ENCODE measurements around the gene MACO1. TPM values are rescaled to one million over a fixed set of nuclear protein-coding genes. Genes with fewer than 3 reads are reported as not detected.

MACO1 gene
- total and polyA plus RNA-seq, 2 of the 13 experiments (the other 11 are each of a cell fraction or from before 2014, with no cell fraction given), result 9.7 to 17.0 TPM

DNA sequence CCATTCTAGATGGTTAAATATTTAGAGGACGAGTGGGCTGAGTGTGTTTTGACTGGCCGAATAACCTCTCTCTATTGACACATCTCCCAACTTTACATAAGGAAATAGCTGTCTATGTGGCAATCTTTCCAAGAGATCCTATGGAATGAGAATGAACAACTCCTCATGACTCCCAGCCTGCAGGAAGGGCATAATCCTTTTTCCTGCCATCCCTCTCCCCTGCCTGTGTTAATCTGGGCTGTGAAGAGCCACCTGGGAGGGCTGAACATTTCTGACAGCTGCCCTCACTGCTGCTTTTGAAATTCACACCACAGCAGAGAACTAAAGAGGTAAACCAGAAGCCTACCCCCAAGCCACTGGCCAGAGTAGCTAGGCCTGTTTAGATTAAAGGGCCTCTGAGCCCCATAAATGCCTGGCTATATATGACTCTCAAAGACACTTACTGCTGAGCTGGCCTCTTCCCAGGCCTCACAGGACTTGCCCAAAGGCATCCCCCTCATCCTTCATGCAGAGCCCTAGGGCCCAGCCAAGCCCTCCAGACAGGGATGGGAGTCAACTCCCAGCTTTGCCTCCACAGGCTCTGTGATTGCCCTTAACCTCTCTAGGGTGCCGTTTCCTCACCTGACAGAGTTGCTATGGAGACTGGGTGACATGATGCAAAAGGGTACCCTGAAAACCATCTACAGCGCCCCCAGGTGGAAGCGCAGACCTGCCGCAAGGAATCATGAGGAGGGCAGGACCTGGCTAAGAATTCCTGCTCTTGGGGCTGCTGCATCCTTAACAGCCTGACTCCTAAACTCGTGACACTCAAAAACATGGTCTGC lies 70.8 kb downstream of the MACO1 start (continued):
- TF ChIP-seq, protein P1, sequence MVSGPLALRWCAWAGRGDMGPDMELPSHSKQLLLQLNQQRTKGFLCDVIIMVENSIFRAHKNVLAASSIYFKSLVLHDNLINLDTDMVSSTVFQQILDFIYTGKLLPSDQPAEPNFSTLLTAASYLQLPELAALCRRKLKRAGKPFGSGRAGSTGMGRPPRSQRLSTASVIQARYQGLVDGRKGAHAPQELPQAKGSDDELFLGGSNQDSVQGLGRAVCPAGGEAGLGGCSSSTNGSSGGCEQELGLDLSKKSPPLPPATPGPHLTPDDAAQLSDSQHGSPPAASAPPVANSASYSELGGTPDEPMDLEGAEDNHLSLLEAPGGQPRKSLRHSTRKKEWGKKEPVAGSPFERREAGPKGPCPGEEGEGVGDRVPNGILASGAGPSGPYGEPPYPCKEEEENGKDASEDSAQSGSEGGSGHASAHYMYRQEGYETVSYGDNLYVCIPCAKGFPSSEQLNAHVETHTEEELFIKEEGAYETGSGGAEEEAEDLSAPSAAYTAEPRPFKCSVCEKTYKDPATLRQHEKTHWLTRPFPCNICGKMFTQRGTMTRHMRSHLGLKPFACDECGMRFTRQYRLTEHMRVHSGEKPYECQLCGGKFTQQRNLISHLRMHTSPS (CRISPR knock-in tag; IDR thresholded peaks at IDR 0.05; ENCODE audit: low read depth), result no peak
- TF ChIP-seq, protein P2, sequence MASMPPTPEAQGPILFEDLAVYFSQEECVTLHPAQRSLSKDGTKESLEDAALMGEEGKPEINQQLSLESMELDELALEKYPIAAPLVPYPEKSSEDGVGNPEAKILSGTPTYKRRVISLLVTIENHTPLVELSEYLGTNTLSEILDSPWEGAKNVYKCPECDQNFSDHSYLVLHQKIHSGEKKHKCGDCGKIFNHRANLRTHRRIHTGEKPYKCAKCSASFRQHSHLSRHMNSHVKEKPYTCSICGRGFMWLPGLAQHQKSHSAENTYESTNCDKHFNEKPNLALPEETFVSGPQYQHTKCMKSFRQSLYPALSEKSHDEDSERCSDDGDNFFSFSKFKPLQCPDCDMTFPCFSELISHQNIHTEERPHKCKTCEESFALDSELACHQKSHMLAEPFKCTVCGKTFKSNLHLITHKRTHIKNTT (CRISPR knock-in tag; IDR thresholded peaks at IDR 0.05), result no peak
- TF ChIP-seq, protein P3, sequence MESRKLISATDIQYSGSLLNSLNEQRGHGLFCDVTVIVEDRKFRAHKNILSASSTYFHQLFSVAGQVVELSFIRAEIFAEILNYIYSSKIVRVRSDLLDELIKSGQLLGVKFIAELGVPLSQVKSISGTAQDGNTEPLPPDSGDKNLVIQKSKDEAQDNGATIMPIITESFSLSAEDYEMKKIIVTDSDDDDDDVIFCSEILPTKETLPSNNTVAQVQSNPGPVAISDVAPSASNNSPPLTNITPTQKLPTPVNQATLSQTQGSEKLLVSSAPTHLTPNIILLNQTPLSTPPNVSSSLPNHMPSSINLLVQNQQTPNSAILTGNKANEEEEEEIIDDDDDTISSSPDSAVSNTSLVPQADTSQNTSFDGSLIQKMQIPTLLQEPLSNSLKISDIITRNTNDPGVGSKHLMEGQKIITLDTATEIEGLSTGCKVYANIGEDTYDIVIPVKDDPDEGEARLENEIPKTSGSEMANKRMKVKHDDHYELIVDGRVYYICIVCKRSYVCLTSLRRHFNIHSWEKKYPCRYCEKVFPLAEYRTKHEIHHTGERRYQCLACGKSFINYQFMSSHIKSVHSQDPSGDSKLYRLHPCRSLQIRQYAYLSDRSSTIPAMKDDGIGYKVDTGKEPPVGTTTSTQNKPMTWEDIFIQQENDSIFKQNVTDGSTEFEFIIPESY (CRISPR knock-in tag; IDR thresholded peaks at IDR 0.05), result peak; percentile 98
- TF ChIP-seq ZBTB20 (CRISPR knock-in tag; IDR thresholded peaks at IDR 0.05; ENCODE audit: borderline replicate concordance, low read depth), result peak; percentile 60; the same call in 1 of the 2 replicates
- no peak for TF ChIP-seq SOX13 (IDR thresholded peaks at IDR 0.05)
- peak in 1 of 2 experiments; percentile 28; a peak in 1 of 4 replicates for TF ChIP-seq SOX13 (CRISPR knock-in tag; conservative IDR thresholded peaks at IDR 0.05 in 1 of 2, IDR thresholded peaks at IDR 0.05 in 1 of 2)
- TF ChIP-seq MTA1 (CRISPR knock-in tag; IDR thresholded peaks at IDR 0.05; ENCODE audit: borderline replicate concordance), result no peak
- no peak for TF ChIP-seq ZNF451 (CRISPR knock-in tag; IDR thresholded peaks at IDR 0.05)
- peak; percentile 90 for TF ChIP-seq FOXA3 (CRISPR knock-in tag; IDR thresholded peaks at IDR 0.05)
- TF ChIP-seq, protein P4, sequence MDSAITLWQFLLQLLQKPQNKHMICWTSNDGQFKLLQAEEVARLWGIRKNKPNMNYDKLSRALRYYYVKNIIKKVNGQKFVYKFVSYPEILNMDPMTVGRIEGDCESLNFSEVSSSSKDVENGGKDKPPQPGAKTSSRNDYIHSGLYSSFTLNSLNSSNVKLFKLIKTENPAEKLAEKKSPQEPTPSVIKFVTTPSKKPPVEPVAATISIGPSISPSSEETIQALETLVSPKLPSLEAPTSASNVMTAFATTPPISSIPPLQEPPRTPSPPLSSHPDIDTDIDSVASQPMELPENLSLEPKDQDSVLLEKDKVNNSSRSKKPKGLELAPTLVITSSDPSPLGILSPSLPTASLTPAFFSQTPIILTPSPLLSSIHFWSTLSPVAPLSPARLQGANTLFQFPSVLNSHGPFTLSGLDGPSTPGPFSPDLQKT (CRISPR knock-in tag; IDR thresholded peaks at IDR 0.05; ENCODE audit: borderline replicate concordance), result no peak
- TF ChIP-seq KMT2B (CRISPR knock-in tag; IDR thresholded peaks at IDR 0.05), result no peak
- no peak for TF ChIP-seq ZNF761 (CRISPR knock-in tag; conservative IDR thresholded peaks at IDR 0.05)
- TF ChIP-seq RNF2 (conservative IDR thresholded peaks at IDR 0.05; ENCODE audit: low read depth), result no peak
- TF ChIP-seq, protein P5, sequence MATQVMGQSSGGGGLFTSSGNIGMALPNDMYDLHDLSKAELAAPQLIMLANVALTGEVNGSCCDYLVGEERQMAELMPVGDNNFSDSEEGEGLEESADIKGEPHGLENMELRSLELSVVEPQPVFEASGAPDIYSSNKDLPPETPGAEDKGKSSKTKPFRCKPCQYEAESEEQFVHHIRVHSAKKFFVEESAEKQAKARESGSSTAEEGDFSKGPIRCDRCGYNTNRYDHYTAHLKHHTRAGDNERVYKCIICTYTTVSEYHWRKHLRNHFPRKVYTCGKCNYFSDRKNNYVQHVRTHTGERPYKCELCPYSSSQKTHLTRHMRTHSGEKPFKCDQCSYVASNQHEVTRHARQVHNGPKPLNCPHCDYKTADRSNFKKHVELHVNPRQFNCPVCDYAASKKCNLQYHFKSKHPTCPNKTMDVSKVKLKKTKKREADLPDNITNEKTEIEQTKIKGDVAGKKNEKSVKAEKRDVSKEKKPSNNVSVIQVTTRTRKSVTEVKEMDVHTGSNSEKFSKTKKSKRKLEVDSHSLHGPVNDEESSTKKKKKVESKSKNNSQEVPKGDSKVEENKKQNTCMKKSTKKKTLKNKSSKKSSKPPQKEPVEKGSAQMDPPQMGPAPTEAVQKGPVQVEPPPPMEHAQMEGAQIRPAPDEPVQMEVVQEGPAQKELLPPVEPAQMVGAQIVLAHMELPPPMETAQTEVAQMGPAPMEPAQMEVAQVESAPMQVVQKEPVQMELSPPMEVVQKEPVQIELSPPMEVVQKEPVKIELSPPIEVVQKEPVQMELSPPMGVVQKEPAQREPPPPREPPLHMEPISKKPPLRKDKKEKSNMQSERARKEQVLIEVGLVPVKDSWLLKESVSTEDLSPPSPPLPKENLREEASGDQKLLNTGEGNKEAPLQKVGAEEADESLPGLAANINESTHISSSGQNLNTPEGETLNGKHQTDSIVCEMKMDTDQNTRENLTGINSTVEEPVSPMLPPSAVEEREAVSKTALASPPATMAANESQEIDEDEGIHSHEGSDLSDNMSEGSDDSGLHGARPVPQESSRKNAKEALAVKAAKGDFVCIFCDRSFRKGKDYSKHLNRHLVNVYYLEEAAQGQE (IDR thresholded peaks at IDR 0.05; ENCODE audit: borderline replicate concordance in 1 of 2, low read depth in 1 of 2, low read length in 2 of 2), result no peak
- TF ChIP-seq ETV6 (CRISPR knock-in tag; conservative IDR thresholded peaks at IDR 0.05), result no peak
- TF ChIP-seq HMG20A (CRISPR knock-in tag; IDR thresholded peaks at IDR 0.05; ENCODE audit: borderline replicate concordance), result peak; percentile 54; the same call in 1 of the 2 replicates
- no peak for TF ChIP-seq KLF16 (CRISPR knock-in tag; IDR thresholded peaks at IDR 0.05)
- 0 out of 2 replicates have a peak, but pooled peaks have one; percentile 29 for TF ChIP-seq IRF2 (CRISPR knock-in tag; IDR thresholded peaks at IDR 0.05)

Measured in HepG2 (cell line).